GM12878 (cell line): ENCODE measurements around the gene IL1RAPL1. TPM values are rescaled to one million over a fixed set of nuclear protein-coding genes. Genes with fewer than 3 reads are reported as not detected.

ENCODE experiments used
- ATAC-seq: fragments of 200-7000 bp; cut with Tn5 transposase; 3 replicates; pipeline ENCODE4 v1.9.1; 2020; ENCODE audit warnings: mild to moderate bottlenecking, moderate library complexity
- BruUV-seq: library from RNA; stranded (reverse); fragments of 400-500 nt; replicated peaks from 2 replicates; lab custom pipeline; 2021; lab: Mats Ljungman, UMichigan
- CTCF ChIA-PET: fragments of 300-600 bp; sonication (Branson Sonifier 250); formaldehyde crosslinking; extraction: SDS; loops from one replicate; lab custom pipeline; 2021; ENCODE audit warnings: inconsistent platforms; lab: Yijun Ruan, JAX
- POLR2A ChIA-PET: fragments of 350-600 bp; formaldehyde crosslinking; extraction: SDS; loops from one replicate; lab custom pipeline; 2021; ENCODE audit warnings: inconsistent platforms; lab: Charles Lee
- RAD21 ChIA-PET: fragments of 300-600 bp; sonication (Branson Sonifier 250); formaldehyde crosslinking; loops from one replicate; lab custom pipeline; 2023; ENCODE audit warnings: antibody characterized with exemption; ENCODE audit not compliant: unreplicated experiment; lab: Charles Lee
- SMC1A ChIA-PET: fragments of 300-600 bp; sonication (Branson Sonifier 250); formaldehyde crosslinking; loops from one replicate; lab custom pipeline; 2023; ENCODE audit not compliant: unreplicated experiment, uncharacterized antibody; lab: Charles Lee
- DNase-seq: peaks from one replicate; pipeline ENCODE4 v3.0.0-alpha.2; 2011; ENCODE audit warnings: low read depth, low spot score
- FAIRE-seq: peaks from 3 replicates; lab custom pipeline; 2011; peaks lifted over from hg19 to GRCh38; lab: Jason Lieb, UNC
- H2AFZ ChIP-seq: 2 replicates; pipeline ENCODE4 v1.6.0; 2011; ENCODE audit warnings: low read depth, low read length, control low read depth; ENCODE audit not compliant: control insufficient read depth
- H3K27ac ChIP-seq: 2 replicates; pipeline ENCODE4 v1.5.1; 2011; ENCODE audit warnings: control low read depth; ENCODE audit not compliant: control insufficient read depth, insufficient read depth
- H3K27me3 ChIP-seq, 2 experiments: replicated peaks in 1 of 2; 2 replicates each; pipeline versions ENCODE4 v1.6.0 to v1.6.1; 2011; ENCODE audit warnings: low read length in 1 of 2; ENCODE audit not compliant: control insufficient read depth in 2 of 2, insufficient read depth in 2 of 2
- H3K36me3 ChIP-seq, 2 experiments: 2 replicates each; pipeline ENCODE4 v1.5.1; 2011; ENCODE audit warnings: low read length in 1 of 2; ENCODE audit not compliant: control insufficient read depth in 2 of 2, insufficient read depth in 2 of 2
- H3K4me1 ChIP-seq: 2 replicates; pipeline ENCODE4 v1.6.1; 2011; ENCODE audit warnings: mild to moderate bottlenecking, low read length, moderate library complexity, mixed read lengths; ENCODE audit not compliant: control insufficient read depth, insufficient read depth
- H3K4me2 ChIP-seq: 2 replicates; pipeline ENCODE4 v1.6.0; 2011; ENCODE audit warnings: control low read depth; ENCODE audit not compliant: control insufficient read depth, insufficient read depth
- H3K4me3 ChIP-seq: fragments of 200-600 bp; sonication (generic); 2 replicates; pipeline ENCODE4 v1.5.1; 2016
- H3K79me2 ChIP-seq: 2 replicates; pipeline ENCODE4 v1.6.0; 2011; ENCODE audit warnings: low read length; ENCODE audit not compliant: control insufficient read depth, insufficient read depth
- H3K9ac ChIP-seq: 2 replicates; pipeline ENCODE4 v1.8.0; 2011; ENCODE audit warnings: low read length, control low read depth, mixed read lengths; ENCODE audit not compliant: control insufficient read depth, insufficient read depth
- H3K9me3 ChIP-seq: replicated peaks from 3 replicates; pipeline ENCODE4 v1.5.1; 2011; ENCODE audit warnings: mild to moderate bottlenecking, low read length; ENCODE audit not compliant: control insufficient read depth, insufficient read depth
- H4K20me1 ChIP-seq: 2 replicates; pipeline ENCODE4 v1.6.0; 2011; ENCODE audit not compliant: control insufficient read depth, insufficient read depth
- EP300 ChIP-seq, 2 experiments: fragments of 150-350 bp in 1 of 2; IDR thresholded peaks; 2 replicates each; pipeline ENCODE4 v1.6.1; 2011 to 2012; ENCODE audit warnings: low read depth in 2 of 2, low read length in 2 of 2, borderline replicate concordance in 1 of 2, improper control_type of control experiment in 1 of 2, inconsistent platforms in 1 of 2; ENCODE audit not compliant: control insufficient read depth in 1 of 2
- FOS ChIP-seq: IDR thresholded peaks from 3 replicates; pipeline ENCODE4 v1.6.1; 2011; ENCODE audit warnings: borderline replicate concordance; ENCODE audit not compliant: insufficient read length; ENCODE audit errors: extremely low read depth
- JUND ChIP-seq: IDR thresholded peaks from 2 replicates; pipeline ENCODE4 v1.6.1; 2012; ENCODE audit warnings: low read depth, mild to moderate bottlenecking, low read length, improper control_type of control experiment, moderate library complexity
- MYB ChIP-seq: fragments of 150-350 bp; IDR thresholded peaks from 2 replicates; pipeline ENCODE4 v1.6.1; 2014; ENCODE audit warnings: mild to moderate bottlenecking, low read depth, low read length, borderline replicate concordance
- PML ChIP-seq: IDR thresholded peaks from 2 replicates; pipeline ENCODE4 v1.6.1; 2012; ENCODE audit warnings: low read length, inconsistent platforms
- RAD21 ChIP-seq: IDR thresholded peaks from 2 replicates; pipeline ENCODE4 v1.6.1; 2011; ENCODE audit warnings: mild to moderate bottlenecking, low read depth, low read length, moderate library complexity; ENCODE audit not compliant: insufficient read depth
- SUPT20H ChIP-seq: IDR thresholded peaks from 2 replicates; pipeline ENCODE4 v1.6.1; 2011; ENCODE audit warnings: low read depth, mild to moderate bottlenecking, low read length, moderate library complexity, borderline replicate concordance; ENCODE audit not compliant: control insufficient read depth
- TBL1XR1 ChIP-seq: IDR thresholded peaks from 2 replicates; pipeline ENCODE4 v1.6.1; 2012; ENCODE audit warnings: low read depth, low read length, improper control_type of control experiment
- in situ Hi-C: fragments of 300-500 bp; cut with MboI; formaldehyde crosslinking; loops from 9 replicates; pipeline ENCODE4 v1.14.3; 2018; ENCODE audit warnings: mixed read lengths
- intact Hi-C: fragments of 100-400 bp; cut with micrococcal nuclease; formaldehyde crosslinking; loops from one replicate; pipeline ENCODE4 v1.14.2; 2022; ENCODE audit not compliant: unreplicated experiment
- polyA plus RNA-seq, 11 experiments: library from polyadenylated mRNA; depleted of rRNA in 4 of 11; unstranded in 6 of 11; stranded (reverse) in 5 of 11; fragments of >200 nt; fragmentation: Nextera tagmentation in 4 of 11; fragmentation: Illumina TruSeq in 1 of 11; extraction: Ambion mirVana in 4 of 11; extraction: Trizol in 1 of 11; gene quantifications; 1 replicate in 1 of 11; 2 replicates in 10 of 11; pipeline versions ENCODE4 v1.2.1 to v1.2.3, GENCODE V29; 2011 to 2016; ENCODE audit warnings: inconsistent platforms in 2 of 11, missing spikeins in 2 of 11, low read depth in 1 of 11
- total RNA-seq, 4 experiments: library from RNA; depleted of rRNA in 3 of 4; stranded (reverse); fragments of >200 nt in 3 of 4; fragmentation: Illumina TruSeq in 1 of 4; extraction: Trizol in 1 of 4; gene quantifications; 2 replicates each; pipeline versions ENCODE4 v1.2.1 to v1.2.3, GENCODE V29; 2013 to 2021
- TF ChIP-seq, protein P1 (sequence below): IDR thresholded peaks from 2 replicates; pipeline ENCODE4 v1.6.1; 2012; ENCODE audit warnings: low read depth, low read length, improper control_type of control experiment

IL1RAPL1 gene
- total and polyA plus RNA-seq, 10 of the 15 experiments (the other 5 are each of a cell fraction or from before 2014, with no cell fraction given), result not detected

DNA sequence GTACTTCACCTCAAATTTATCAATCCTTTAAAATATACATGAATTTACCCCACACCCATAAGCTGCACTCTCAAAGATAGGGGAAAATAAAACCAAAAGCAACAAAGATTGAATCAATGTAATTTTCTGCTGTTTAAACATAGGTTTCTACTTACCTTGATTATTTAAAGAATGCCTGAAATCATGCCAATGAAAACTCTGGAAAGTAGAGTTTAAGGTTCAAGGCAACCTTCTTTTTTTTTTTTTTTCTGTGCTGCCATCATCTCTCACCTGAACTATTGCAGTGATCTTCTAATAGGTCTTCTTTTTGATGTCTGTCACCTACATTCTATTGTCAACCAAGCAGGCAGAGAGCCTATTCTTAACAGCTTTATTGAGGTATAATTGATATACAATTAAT, 682.1 kb downstream of the IL1RAPL1 start:
- Histone ChIP-seq H3K9me3 (no peaks in the 10 kb centered on the region), H3K4me2 (no peak overlapping the region), H2AFZ (no peak overlapping the region), H3K9ac (no peak overlapping the region), H3K36me3 (no peaks in the 10 kb centered on the region), H3K4me1 (no peaks in the 10 kb centered on the region), H3K4me3 (no peak overlapping the region), H3K79me2 (no peaks in the 10 kb centered on the region)
- FAIRE-seq, result no peak
- intact Hi-C loops, result no loop called here
- ChIA-PET SMC1A (no interaction called here), POLR2A (no interaction called here), RAD21 (no interaction called here), CTCF (no interaction called here)
- DNase-seq, result no peak
- no peak for ATAC-seq
- no peak for TF ChIP-seq EP300 (IDR thresholded peaks at IDR 0.05; ENCODE audit: borderline replicate concordance in 1 of 2, control insufficient read depth in 1 of 2, low read depth in 2 of 2, low read length in 2 of 2)
- no peak for TF ChIP-seq FOS
- no peak for TF ChIP-seq TBL1XR1
- TF ChIP-seq RAD21, result no peak
- TF ChIP-seq SUPT20H, result no peak
- no peak for TF ChIP-seq JUND
- no peak for TF ChIP-seq PML
- TF ChIP-seq, protein P1, sequence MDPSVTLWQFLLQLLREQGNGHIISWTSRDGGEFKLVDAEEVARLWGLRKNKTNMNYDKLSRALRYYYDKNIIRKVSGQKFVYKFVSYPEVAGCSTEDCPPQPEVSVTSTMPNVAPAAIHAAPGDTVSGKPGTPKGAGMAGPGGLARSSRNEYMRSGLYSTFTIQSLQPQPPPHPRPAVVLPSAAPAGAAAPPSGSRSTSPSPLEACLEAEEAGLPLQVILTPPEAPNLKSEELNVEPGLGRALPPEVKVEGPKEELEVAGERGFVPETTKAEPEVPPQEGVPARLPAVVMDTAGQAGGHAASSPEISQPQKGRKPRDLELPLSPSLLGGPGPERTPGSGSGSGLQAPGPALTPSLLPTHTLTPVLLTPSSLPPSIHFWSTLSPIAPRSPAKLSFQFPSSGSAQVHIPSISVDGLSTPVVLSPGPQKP, result no peak
- TF ChIP-seq MYB, result no peak
- TF ChIP-seq, all 136 proteins: peak for 0
- BruUV-seq, result no TSS peak
- Histone ChIP-seq H3K27ac (no peak overlapping the region), H3K27me3 (no peaks in the 10 kb centered on the region), H4K20me1 (no peaks in the 10 kb centered on the region)
- in situ Hi-C loops, result no loop called here
